Activated CD4-positive, alpha-beta T cell treated with anti-CD3 and anti-CD28 coated beads, Interleukin-2, Interleukin-6, amounts not matched to agents 100 ng/mL and 50 ng/mL, durations not matched to agents 16 hours and 8 hours (primary cell): Measurements from ENCODE around the gene NUB1.

Source experiments
- DNase-seq: peaks from one replicate; pipeline ENCODE4 v3.0.0-alpha.2; 2020

NUB1 gene

GRCh38 chr7:151346470-151346769, 4.8 kb downstream of the NUB1 start:
- DNase-seq, result no peak

DNA sequence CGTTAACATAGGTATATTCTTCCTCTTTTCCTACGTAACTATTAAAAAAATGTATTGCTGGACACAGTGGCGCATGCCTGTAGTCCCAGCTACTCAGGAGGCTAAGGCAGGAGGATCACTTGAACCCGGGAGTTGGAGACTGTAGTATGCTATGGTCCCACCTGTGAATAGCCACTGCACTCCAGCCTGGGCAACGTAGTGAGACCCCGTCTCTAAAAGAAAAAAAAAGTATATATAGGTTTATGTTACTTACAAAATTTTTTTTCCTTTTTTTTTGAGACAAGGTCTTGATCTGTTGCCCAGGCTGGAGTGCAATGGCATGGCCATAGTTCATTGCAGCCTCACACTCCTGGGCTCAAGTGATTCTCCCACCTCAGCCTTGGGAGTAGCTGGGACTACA, 5.6 kb downstream of the NUB1 start:
- no peak for DNase-seq

DNA sequence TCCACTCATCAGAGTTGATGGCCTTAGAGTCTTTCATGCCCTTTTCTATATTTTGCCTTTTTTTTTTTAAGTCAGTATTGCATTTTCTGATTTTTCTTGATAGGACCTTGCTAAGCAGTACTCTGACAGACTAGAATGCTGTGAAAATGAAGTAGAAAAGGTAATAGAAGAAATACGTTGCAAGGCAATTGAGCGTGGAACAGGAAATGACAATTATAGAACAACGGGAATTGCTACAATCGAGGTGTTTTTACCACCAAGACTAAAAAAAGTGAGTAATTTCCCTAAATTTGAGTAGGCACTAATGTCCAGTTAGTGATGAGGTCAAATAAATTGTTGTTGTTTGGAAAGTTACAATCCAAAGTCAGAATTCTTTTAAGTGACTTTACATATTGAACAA, 7.4 kb downstream of the NUB1 start:
- DNase-seq, result no peak

DNA sequence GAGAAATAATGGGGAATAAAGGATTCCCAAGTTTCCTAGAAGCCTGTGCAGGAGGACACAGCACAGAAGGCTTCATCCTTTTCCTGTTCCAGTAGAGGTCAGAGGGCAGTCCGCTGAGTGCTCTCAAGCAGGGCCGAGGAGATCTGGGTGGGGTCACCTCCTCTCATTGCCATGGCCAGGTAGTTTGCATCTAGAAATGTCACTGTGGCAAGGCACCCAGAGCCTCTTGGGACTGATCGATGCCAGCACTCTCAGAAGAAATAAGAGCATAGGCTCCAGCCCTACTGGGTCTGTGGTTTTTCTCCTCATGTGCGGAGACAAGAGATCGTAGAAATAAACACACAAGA, 7.9 kb downstream of the NUB1 start:
- DNase-seq, result no peak

GRCh38 chr7:151351027-151351426, 9.4 kb downstream of the NUB1 start:
- peak; percentile 74 for DNase-seq

DNA sequence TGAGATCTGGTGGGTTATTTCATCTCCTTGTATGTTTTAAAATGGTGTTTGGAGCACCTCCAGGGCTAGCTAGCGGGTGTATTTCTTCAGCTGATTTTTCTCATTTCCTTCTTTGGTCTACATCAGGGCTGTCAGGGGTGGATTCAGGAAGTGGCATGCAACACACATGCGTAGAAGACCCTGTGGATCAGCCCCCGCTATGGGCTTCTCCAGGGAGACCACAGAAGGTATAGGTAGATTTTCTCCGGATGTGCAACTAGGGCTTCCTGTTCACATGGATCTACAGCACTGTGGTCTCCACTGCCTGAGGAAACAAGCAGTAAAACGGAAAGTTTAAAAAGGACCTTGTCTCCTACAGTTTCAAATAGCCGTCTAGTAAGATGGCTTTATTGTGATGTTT, 10.4 kb downstream of the NUB1 start:
- DNase-seq, result peak; percentile 75

DNA sequence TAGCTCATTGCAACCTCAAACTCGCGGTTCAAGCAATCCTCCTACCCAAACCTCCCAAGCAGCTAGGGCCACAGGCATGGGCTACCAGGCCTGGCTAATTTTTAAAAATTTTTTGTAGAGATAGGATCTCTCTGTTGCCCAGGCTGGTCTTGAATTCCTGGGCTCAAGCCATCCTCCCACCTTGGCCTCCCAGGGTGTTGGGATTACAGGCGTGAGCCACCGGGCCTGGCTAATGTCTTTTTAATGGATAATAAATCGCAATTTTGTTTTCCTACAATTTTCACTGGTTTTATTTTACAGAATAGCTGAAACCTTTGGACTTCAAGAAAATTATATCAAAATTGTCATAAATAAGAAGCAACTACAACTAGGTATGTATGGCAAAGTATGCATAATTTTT, 10.9 kb downstream of the NUB1 start:
- DNase-seq, result no peak

- DNase-seq, result no peak
Observed at GRCh38 chr7:151361193-151361959, 19.8 kb downstream of the NUB1 start.

DNA sequence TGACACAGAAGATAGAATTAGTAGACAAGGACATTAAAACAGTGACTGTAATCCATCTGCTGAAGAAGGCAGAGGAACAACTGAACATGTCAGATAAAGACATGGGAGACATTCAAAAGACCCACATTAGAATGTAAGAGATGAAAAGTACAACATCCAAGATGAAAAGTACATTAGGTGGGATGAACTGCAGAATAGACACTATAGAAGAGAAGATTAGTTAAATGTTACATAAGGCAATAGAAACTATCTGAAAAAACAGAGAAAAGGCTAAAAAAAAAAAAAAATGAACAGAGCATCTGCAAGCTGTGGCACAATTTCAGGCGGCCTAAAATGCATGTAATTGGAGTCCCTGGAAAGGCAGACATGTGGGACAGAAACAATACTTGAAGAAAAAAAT, 21.6 kb downstream of the NUB1 start:
- DNase-seq, result no peak

- DNase-seq, result no peak
Observed at GRCh38 chr7:151366166-151366879, 24.7 kb downstream of the NUB1 start.

DNA sequence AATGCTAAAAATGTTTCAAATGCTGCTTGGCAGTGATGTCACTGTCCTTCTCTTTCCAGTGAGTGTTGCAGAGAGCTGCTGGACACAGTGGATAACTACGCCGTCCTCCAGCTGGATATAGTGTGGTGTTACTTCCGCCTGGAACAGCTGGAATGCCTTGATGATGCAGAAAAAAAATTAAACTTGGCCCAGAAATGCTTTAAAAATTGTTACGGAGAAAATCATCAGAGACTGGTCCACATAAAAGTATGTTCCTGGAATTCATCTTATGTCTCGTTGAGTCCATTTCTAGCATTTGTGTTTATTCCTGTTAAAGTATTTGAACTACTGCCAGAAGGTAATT, 25.2 kb downstream of the NUB1 start:
- DNase-seq, result no peak

GRCh38 chr7:151367284-151367683, 25.7 kb downstream of the NUB1 start:
- DNase-seq, result no peak

GRCh38 chr7:151368136-151368571, 26.5 kb downstream of the NUB1 start:
- peak; percentile 87 for DNase-seq

DNA sequence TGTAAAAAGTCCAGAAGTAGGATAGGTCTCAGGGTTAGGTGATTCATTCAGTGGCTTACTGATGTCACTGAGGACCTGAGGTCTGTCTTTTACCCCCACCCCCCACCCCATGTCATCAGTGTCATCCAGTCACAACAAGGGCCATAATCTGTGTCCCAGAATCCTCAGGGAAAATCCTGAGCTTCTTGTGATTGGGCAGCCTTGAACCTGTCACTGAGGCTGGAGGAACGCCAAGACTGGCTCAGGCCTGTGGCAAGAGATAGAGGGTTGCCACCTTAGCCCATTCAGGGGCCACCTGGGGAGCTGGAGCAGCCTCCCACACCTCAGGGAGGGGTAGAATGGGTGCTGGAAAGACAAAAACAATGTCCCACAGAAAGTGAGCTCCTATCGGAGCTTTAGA, 29.7 kb downstream of the NUB1 start:
- DNase-seq, result no peak

GRCh38 chr7:151372612-151373265, 31.1 kb downstream of the NUB1 start:
- DNase-seq, result no peak

DNA sequence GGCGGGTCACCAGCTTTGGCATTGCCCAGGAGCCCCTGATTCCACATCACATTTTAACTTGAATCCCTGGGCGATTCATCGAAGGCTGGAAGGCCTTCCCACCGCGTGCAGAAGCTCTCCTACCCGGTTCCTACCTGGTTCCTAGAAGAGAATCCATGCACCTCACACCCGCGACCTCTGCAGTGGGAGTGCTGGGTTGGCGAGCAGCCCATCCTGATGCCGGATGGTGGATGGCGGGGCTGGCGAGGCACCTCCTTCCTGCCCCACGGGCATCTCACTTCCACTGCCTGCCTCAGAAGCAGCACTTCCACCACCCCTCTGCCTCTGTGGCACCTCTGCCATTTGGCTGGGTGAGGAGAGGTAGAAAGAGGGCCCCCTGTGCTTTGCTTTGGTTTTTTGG, 32.0 kb downstream of the NUB1 start:
- no peak for DNase-seq

GRCh38 chr7:151374139-151374538, 32.5 kb downstream of the NUB1 start:
- no peak for DNase-seq

- DNase-seq, result no peak
Observed at GRCh38 chr7:151374726-151375125, 33.1 kb downstream of the NUB1 start.

DNA sequence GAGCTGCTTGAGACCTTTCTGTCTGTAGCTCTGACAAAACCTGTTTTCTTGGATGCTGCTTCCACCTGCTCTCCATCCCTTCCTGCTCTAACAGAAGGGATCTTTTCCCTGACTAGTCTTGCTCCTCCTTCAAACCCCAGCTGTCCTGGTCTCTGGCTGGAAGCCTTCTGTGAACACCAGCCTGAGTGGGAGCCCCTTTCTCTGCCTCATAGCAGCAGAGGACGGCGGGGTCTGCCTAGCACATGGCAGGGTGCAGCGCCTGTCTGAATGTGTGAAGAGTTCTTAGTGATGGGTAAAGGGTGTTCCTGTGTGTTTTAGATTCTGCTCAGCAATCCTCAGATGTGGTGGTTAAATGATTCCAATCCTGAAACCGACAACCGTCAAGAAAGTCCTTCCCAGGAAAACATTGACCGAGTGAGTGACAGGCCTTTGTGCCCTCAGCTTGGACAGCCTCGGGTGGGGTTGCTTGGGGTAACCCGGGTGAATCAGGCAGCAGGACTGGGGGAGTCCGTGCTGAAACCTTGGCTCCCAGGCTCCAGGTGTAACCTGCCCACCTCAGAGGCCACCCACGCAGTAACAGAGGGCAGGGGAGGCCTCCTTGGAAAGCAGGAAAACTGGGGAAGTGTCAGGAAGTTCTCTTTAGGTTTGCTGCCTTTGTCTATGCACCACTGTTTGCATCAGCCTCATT, 34.1 kb downstream of the NUB1 start:
- DNase-seq, result no peak

GRCh38 chr7:151376218-151376902, 34.7 kb downstream of the NUB1 start:
- no peak for DNase-seq

GRCh38 chr7:151377406-151377805, 35.8 kb downstream of the NUB1 start:
- no peak for DNase-seq

DNA sequence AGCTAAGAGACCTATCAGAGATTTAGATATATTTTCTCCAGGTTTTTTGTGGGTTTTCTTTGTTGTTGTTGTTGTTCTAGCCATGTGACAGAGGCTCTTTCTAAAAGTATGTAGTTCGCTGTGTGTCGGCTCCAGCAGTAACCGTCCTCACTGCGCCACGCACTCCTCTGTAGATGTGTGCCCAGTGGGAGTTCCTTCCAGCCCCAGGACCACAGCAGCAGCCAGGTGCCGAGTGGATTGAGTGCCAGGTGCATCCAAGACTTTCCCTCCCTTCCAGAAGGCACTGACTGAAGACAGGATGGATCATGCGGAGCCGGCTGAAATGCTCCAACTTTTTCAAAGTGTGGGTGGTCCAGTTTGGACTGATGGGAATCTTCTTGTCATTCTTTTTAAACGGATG, 36.4 kb downstream of the NUB1 start:
- DNase-seq, result no peak

GRCh38 chr7:151378496-151379192, 37.0 kb downstream of the NUB1 start:
- no peak for DNase-seq
